Activated T-helper 1 cell treated with anti-CD3 and anti-CD28 coated beads, Interleukin-12 subunit alpha, Interleukin-12 subunit beta, Interleukin-2, Interleukin-4 antibody, amounts not matched to agents 30 ng/mL and 10 ng/mL and 1 ng/mL, durations not matched to agents 14 hours and 24 hours and 36 hours (primary cell): Measurements from ENCODE around the gene JAG2. TPM values are rescaled to one million over a fixed set of nuclear protein-coding genes. Genes with fewer than 3 reads are reported as not detected.
A peak's percentile ranks its signal among the peaks of the same experiment; 100 is the strongest.

Experiments used
- DNase-seq: peaks from one replicate; pipeline ENCODE4 v3.0.0; 2021; ENCODE audit warnings: low spot score
- H3K27ac Mint-ChIP-seq: one replicate; pipeline ENCODE4 v1.8.0; 2021; ENCODE audit warnings: mild to moderate bottlenecking, mixed read lengths
- H3K27me3 Mint-ChIP-seq: one replicate; pipeline ENCODE4 v1.8.0; 2022; ENCODE audit warnings: mild to moderate bottlenecking, moderate library complexity, mixed read lengths; ENCODE audit not compliant: insufficient read depth
- H3K36me3 Mint-ChIP-seq: one replicate; pipeline ENCODE4 v1.8.0; 2021; ENCODE audit warnings: low read depth, mixed read lengths
- H3K4me1 Mint-ChIP-seq: one replicate; pipeline ENCODE4 v1.8.0; 2021; ENCODE audit warnings: low read depth, mixed read lengths
- H3K4me3 Mint-ChIP-seq: one replicate; pipeline ENCODE4 v1.8.0; 2021; ENCODE audit warnings: mild to moderate bottlenecking, moderate library complexity, mixed read lengths
- H3K9me3 Mint-ChIP-seq: one replicate; pipeline ENCODE4 v1.8.0; 2021; ENCODE audit warnings: mixed read lengths
- intact Hi-C: fragments of 100-400 bp; cut with micrococcal nuclease; formaldehyde crosslinking; loops from one replicate; pipeline ENCODE4 v1.15.1; 2024
- total RNA-seq: library from RNA; stranded (reverse); gene quantifications from 2 replicates; pipeline ENCODE4 v1.2.3, GENCODE V29; 2022

JAG2 gene
- total RNA-seq, 1 donor from 2014 or later = 7.4 TPM

GRCh38 chr14:105107781-105108515 is 60.6 kb downstream of the JAG2 start:
- Mint-ChIP-seq H3K36me3 (no peaks in the 10 kb centered on the region), H3K4me3 (no peak overlapping the region), H3K27me3 (peaks cover 31% of the 10 kb centered on the region), H3K9me3 (no peaks in the 10 kb centered on the region), H3K4me1 (peaks cover 7% of the 10 kb centered on the region), H3K27ac (no peak overlapping the region)
- no peak for DNase-seq
- intact Hi-C loops = no loop called here

GRCh38 chr14:105107351-105107750 is 61.2 kb downstream of the JAG2 start:
- no peak overlapping the region for H3K27ac Mint-ChIP-seq
- intact Hi-C loops = no loop called here
- no peak for DNase-seq
- no peaks in the 10 kb centered on the region for H3K9me3 Mint-ChIP-seq
- H3K27me3 Mint-ChIP-seq = peaks cover 31% of the 10 kb centered on the region
- peaks cover 7% of the 10 kb centered on the region for H3K4me1 Mint-ChIP-seq
- no peak overlapping the region for H3K4me3 Mint-ChIP-seq
- no peaks in the 10 kb centered on the region for H3K36me3 Mint-ChIP-seq

- H3K27me3 Mint-ChIP-seq = peaks cover 33% of the 10 kb centered on the region
- DNase-seq = no peak
- peaks cover 7% of the 10 kb centered on the region for H3K4me1 Mint-ChIP-seq
- H3K4me3 Mint-ChIP-seq = no peak overlapping the region
- no peak overlapping the region for H3K27ac Mint-ChIP-seq
- no peaks in the 10 kb centered on the region for H3K9me3 Mint-ChIP-seq
- no peaks in the 10 kb centered on the region for H3K36me3 Mint-ChIP-seq
- intact Hi-C loops = no loop called here
Observed at GRCh38 chr14:105105158-105105557, 63.4 kb downstream of the JAG2 start.

- H3K27me3 Mint-ChIP-seq = peaks cover 28% of the 10 kb centered on the region
- H3K27ac Mint-ChIP-seq = no peak overlapping the region
- no peaks in the 10 kb centered on the region for H3K36me3 Mint-ChIP-seq
- no peak overlapping the region for H3K4me3 Mint-ChIP-seq
- intact Hi-C loops = no loop called here
- DNase-seq = no peak
- H3K9me3 Mint-ChIP-seq = peaks cover 4% of the 10 kb centered on the region
- H3K4me1 Mint-ChIP-seq = peaks cover 7% of the 10 kb centered on the region
Observed at GRCh38 chr14:105102893-105103292, 65.7 kb downstream of the JAG2 start.

- no peaks in the 10 kb centered on the region for H3K36me3 Mint-ChIP-seq
- no peak overlapping the region for H3K4me3 Mint-ChIP-seq
- no peak for DNase-seq
- H3K9me3 Mint-ChIP-seq = peaks cover 4% of the 10 kb centered on the region
- peaks cover 7% of the 10 kb centered on the region for H3K4me1 Mint-ChIP-seq
- H3K27me3 Mint-ChIP-seq = peaks cover 26% of the 10 kb centered on the region
- no peak overlapping the region for H3K27ac Mint-ChIP-seq
- intact Hi-C loops = no loop called here
Observed at GRCh38 chr14:105102361-105102870, 66.2 kb downstream of the JAG2 start.

- H3K9me3 Mint-ChIP-seq = peaks cover 4% of the 10 kb centered on the region
- peaks cover 19% of the 10 kb centered on the region for H3K27me3 Mint-ChIP-seq
- H3K27ac Mint-ChIP-seq = no peak overlapping the region
- intact Hi-C loops = no loop called here
- H3K4me1 Mint-ChIP-seq = peaks cover 7% of the 10 kb centered on the region
- no peak overlapping the region for H3K4me3 Mint-ChIP-seq
- peaks cover 1% of the 10 kb centered on the region for H3K36me3 Mint-ChIP-seq
- no peak for DNase-seq
Observed at GRCh38 chr14:105100910-105101309, 67.7 kb downstream of the JAG2 start.

- H3K36me3 Mint-ChIP-seq = peaks cover 1% of the 10 kb centered on the region
- DNase-seq = no peak
- H3K9me3 Mint-ChIP-seq = peaks cover 4% of the 10 kb centered on the region
- peaks cover 13% of the 10 kb centered on the region for H3K27me3 Mint-ChIP-seq
- no peak overlapping the region for H3K27ac Mint-ChIP-seq
- peaks cover 4% of the 10 kb centered on the region for H3K4me1 Mint-ChIP-seq
- intact Hi-C loops = no loop called here
- no peak overlapping the region for H3K4me3 Mint-ChIP-seq
Observed at GRCh38 chr14:105099778-105100177, 68.8 kb downstream of the JAG2 start.

GRCh38 chr14:105098316-105098715 is 70.3 kb downstream of the JAG2 start:
- Mint-ChIP-seq H3K4me1 (peaks cover 10% of the 10 kb centered on the region), H3K9me3 (peaks cover 4% of the 10 kb centered on the region), H3K27ac (no peak overlapping the region), H3K27me3 (peaks cover 8% of the 10 kb centered on the region), H3K4me3 (no peak overlapping the region), H3K36me3 (peaks cover 1% of the 10 kb centered on the region)
- DNase-seq = no peak
- intact Hi-C loops = no loop called here

GRCh38 chr14:105097794-105098127 is 70.8 kb downstream of the JAG2 start:
- intact Hi-C loops = no loop called here
- Mint-ChIP-seq H3K9me3 (peaks cover 4% of the 10 kb centered on the region), H3K4me1 (peaks cover 10% of the 10 kb centered on the region), H3K27ac (no peak overlapping the region), H3K27me3 (peaks cover 6% of the 10 kb centered on the region), H3K4me3 (no peak overlapping the region), H3K36me3 (peaks cover 1% of the 10 kb centered on the region)
- DNase-seq = no peak

- DNase-seq = no peak
- Mint-ChIP-seq H3K27me3 (peaks cover 6% of the 10 kb centered on the region), H3K36me3 (peaks cover 1% of the 10 kb centered on the region), H3K4me3 (no peak overlapping the region), H3K27ac (peak overlapping the region; percentile 76), H3K9me3 (peaks cover 4% of the 10 kb centered on the region), H3K4me1 (peaks cover 10% of the 10 kb centered on the region)
- intact Hi-C loops = no loop called here
Observed at GRCh38 chr14:105096206-105096875, 72.2 kb downstream of the JAG2 start.

GRCh38 chr14:105095236-105095805 is 73.3 kb downstream of the JAG2 start:
- Mint-ChIP-seq H3K36me3 (peaks cover 1% of the 10 kb centered on the region), H3K9me3 (peaks cover 4% of the 10 kb centered on the region), H3K4me1 (peaks cover 10% of the 10 kb centered on the region), H3K4me3 (peak overlapping the region; percentile 47), H3K27me3 (peaks cover 4% of the 10 kb centered on the region), H3K27ac (no peak overlapping the region)
- intact Hi-C loops = no loop called here
- DNase-seq = no peak

- Mint-ChIP-seq H3K4me3 (peak overlapping the region; percentile 80), H3K27me3 (peaks cover 4% of the 10 kb centered on the region), H3K36me3 (peaks cover 1% of the 10 kb centered on the region), H3K27ac (no peak overlapping the region), H3K4me1 (peaks cover 10% of the 10 kb centered on the region), H3K9me3 (no peaks in the 10 kb centered on the region)
- DNase-seq = no peak
- intact Hi-C loops = loop anchor here (5.0 kb wide), 6 partner anchors 73 to 398 kb away; partner anchors contain the start of genes BRF1, JAG2, MTA1 and TEDC1
Observed at GRCh38 chr14:105094193-105094907, 74.2 kb downstream of the JAG2 start.
